IMR-90 (cell line): ENCODE data around the gene PMIS2. TPM values are rescaled to one million over a fixed set of nuclear protein-coding genes. Genes with fewer than 3 reads are reported as not detected.
A peak's percentile ranks its signal among the peaks of the same experiment; 100 is the strongest.

Experiments
- ATAC-seq: fragments of 200-7000 bp; cut with Tn5 transposase; 2 replicates; pipeline ENCODE4 v1.9.1; 2020; ENCODE audit warnings: low read depth, mild to moderate bottlenecking, moderate library complexity
- BruUV-seq: library from RNA; stranded (reverse); fragments of 400-500 nt; replicated peaks from 2 replicates; lab custom pipeline; 2021; lab: Mats Ljungman, UMichigan
- CTCF ChIA-PET: fragments of 300-600 bp; formaldehyde crosslinking; extraction: SDS; loops from one replicate; lab custom pipeline; 2021; ENCODE audit warnings: antibody characterized with exemption; lab: Yijun Ruan, JAX
- POLR2A ChIA-PET: fragments of 300-600 bp; sonication (Branson Sonifier 250); formaldehyde crosslinking; loops from one replicate; lab custom pipeline; 2022; ENCODE audit warnings: antibody characterized with exemption; ENCODE audit not compliant: unreplicated experiment; lab: Charles Lee
- DNase-seq: peaks from one replicate; pipeline ENCODE4 v3.0.0; 2013
- H2AFZ ChIP-seq: replicated peaks from 2 replicates; pipeline ENCODE3; 2013; ENCODE audit warnings: low read length, mild to moderate bottlenecking; ENCODE audit not compliant: poor library complexity
- H2AK5ac ChIP-seq: 2 replicates; pipeline ENCODE4 v1.6.1; 2013; ENCODE audit warnings: low read depth, low read length, inconsistent platforms
- H2AK9ac ChIP-seq: replicated peaks from 2 replicates; pipeline ENCODE3; 2013; ENCODE audit warnings: mild to moderate bottlenecking, low read depth, low read length, moderate library complexity; ENCODE audit not compliant: poor library complexity
- H2BK120ac ChIP-seq: 2 replicates; pipeline ENCODE4 v1.6.1; 2013; ENCODE audit warnings: low read depth, low read length, inconsistent platforms
- H2BK15ac ChIP-seq: 3 replicates; pipeline ENCODE4 v1.6.1; 2013; ENCODE audit warnings: low read depth, low read length, inconsistent platforms
- H2BK20ac ChIP-seq: 2 replicates; pipeline ENCODE4 v1.6.1; 2013; ENCODE audit warnings: low read depth, mild to moderate bottlenecking, inconsistent platforms, low read length, moderate library complexity
- H2BK5ac ChIP-seq: 2 replicates; pipeline ENCODE4 v1.6.1; 2013; ENCODE audit warnings: mild to moderate bottlenecking, low read depth, low read length, inconsistent platforms; ENCODE audit not compliant: poor library complexity, severe bottlenecking
- H3K14ac ChIP-seq: replicated peaks from 2 replicates; pipeline ENCODE4 v1.6.1; 2013; ENCODE audit warnings: low read depth, low read length, inconsistent platforms
- H3K18ac ChIP-seq: 2 replicates; pipeline ENCODE4 v1.6.1; 2013; ENCODE audit warnings: low read depth, low read length, control low read depth
- H3K23ac ChIP-seq: 2 replicates; pipeline ENCODE4 v1.6.1; 2013; ENCODE audit warnings: low read depth, low read length, inconsistent platforms
- H3K27ac ChIP-seq: 2 replicates; pipeline ENCODE4 v1.5.1; 2013; ENCODE audit warnings: mild to moderate bottlenecking, control low read depth, low read length; ENCODE audit not compliant: insufficient read depth
- H3K27me3 ChIP-seq: 2 replicates; pipeline ENCODE4 v1.6.1; 2013; ENCODE audit warnings: low read length; ENCODE audit not compliant: control insufficient read depth, insufficient read depth
- H3K36me3 ChIP-seq: 2 replicates; pipeline ENCODE4 v1.6.1; 2013; ENCODE audit warnings: low read length, mixed read lengths; ENCODE audit not compliant: control insufficient read depth, insufficient read depth
- H3K4ac ChIP-seq: 2 replicates; pipeline ENCODE4 v1.6.1; 2013; ENCODE audit warnings: low read depth, low read length, inconsistent platforms
- H3K4me1 ChIP-seq: 2 replicates; pipeline ENCODE4 v1.6.1; 2013; ENCODE audit warnings: low read length, mixed read lengths; ENCODE audit not compliant: control insufficient read depth, insufficient read depth
- H3K4me2 ChIP-seq: 2 replicates; pipeline ENCODE4 v1.6.1; 2013; ENCODE audit warnings: low read depth, mild to moderate bottlenecking, control low read depth, low read length, moderate library complexity
- H3K4me3 ChIP-seq: 2 replicates; pipeline ENCODE4 v1.5.1; 2013; ENCODE audit warnings: low read depth, mild to moderate bottlenecking, control low read depth, low read length, moderate library complexity; ENCODE audit not compliant: insufficient read depth
- H3K56ac ChIP-seq: 2 replicates; pipeline ENCODE4 v1.6.1; 2013; ENCODE audit warnings: low read length, inconsistent platforms; ENCODE audit not compliant: insufficient read depth; ENCODE audit errors: extremely low read depth
- H3K79me1 ChIP-seq, 2 experiments: 2 replicates each; pipeline ENCODE4 v1.6.1; 2013; ENCODE audit warnings: low read length in 2 of 2, inconsistent platforms in 1 of 2, low read depth in 1 of 2
- H3K9ac ChIP-seq: 2 replicates; pipeline ENCODE4 v1.6.1; 2013; ENCODE audit warnings: low read depth, low read length, control low read depth
- H3K9me1 ChIP-seq: 2 replicates; pipeline ENCODE4 v1.6.1; 2013; ENCODE audit warnings: low read length, inconsistent platforms; ENCODE audit not compliant: insufficient read depth
- H3K9me3 ChIP-seq: 2 replicates; pipeline ENCODE4 v1.6.1; 2013; ENCODE audit warnings: low read length; ENCODE audit not compliant: control insufficient read depth, insufficient read depth
- H4K20me1 ChIP-seq: 2 replicates; pipeline ENCODE4 v1.6.1; 2013; ENCODE audit warnings: low read length, inconsistent platforms; ENCODE audit not compliant: insufficient read depth
- H4K5ac ChIP-seq: 2 replicates; pipeline ENCODE4 v1.6.1; 2013; ENCODE audit warnings: mild to moderate bottlenecking, low read depth, low read length, control low read depth
- H4K8ac ChIP-seq, 2 experiments: 2 replicates each; pipeline ENCODE4 v1.6.1; 2013; ENCODE audit warnings: low read depth in 2 of 2, low read length in 2 of 2, control low read depth in 1 of 2, inconsistent platforms in 1 of 2
- H4K91ac ChIP-seq: 2 replicates; pipeline ENCODE4 v1.6.1; 2013; ENCODE audit warnings: low read depth, low read length, inconsistent platforms; ENCODE audit not compliant: insufficient read depth
- BHLHE40 ChIP-seq: fragments of 150-350 bp; IDR thresholded peaks from 2 replicates; pipeline ENCODE4 v1.6.1; 2016; ENCODE audit warnings: mild to moderate bottlenecking, low read depth, low read length
- CEBPB ChIP-seq: IDR thresholded peaks from 2 replicates; pipeline ENCODE4 v1.6.1; 2012; ENCODE audit warnings: low read depth, low read length, improper control_type of control experiment
- ELK1 ChIP-seq: fragments of 150-350 bp; IDR thresholded peaks from 2 replicates; pipeline ENCODE4 v1.6.1; 2016; ENCODE audit warnings: low read depth, mild to moderate bottlenecking, low read length, moderate library complexity, borderline replicate concordance
- FOS ChIP-seq: fragments of 150-350 bp; IDR thresholded peaks from 2 replicates; pipeline ENCODE4 v1.6.1; 2016; ENCODE audit warnings: low read depth, low read length
- MAFK ChIP-seq: IDR thresholded peaks from 2 replicates; pipeline ENCODE4 v1.6.1; 2012; ENCODE audit warnings: low read depth, low read length, improper control_type of control experiment
- MAZ ChIP-seq: IDR thresholded peaks from 2 replicates; pipeline ENCODE4 v1.6.1; 2012; ENCODE audit warnings: low read depth, mild to moderate bottlenecking, low read length, improper control_type of control experiment, moderate library complexity, borderline replicate concordance
- NFE2L2 ChIP-seq: fragments of 150-350 bp; IDR thresholded peaks from 2 replicates; pipeline ENCODE4 v1.6.1; 2016; ENCODE audit warnings: low read depth, mild to moderate bottlenecking, low read length
- POLR2A ChIP-seq: IDR thresholded peaks from 2 replicates; pipeline ENCODE4 v1.6.1; 2012; ENCODE audit warnings: mild to moderate bottlenecking, low read depth, low read length
- RAD21 ChIP-seq: IDR thresholded peaks from 2 replicates; pipeline ENCODE4 v1.6.1; 2012; ENCODE audit warnings: low read length, improper control_type of control experiment
- RCOR1 ChIP-seq: IDR thresholded peaks from 2 replicates; pipeline ENCODE4 v1.6.1; 2012; ENCODE audit warnings: mild to moderate bottlenecking, low read length, improper control_type of control experiment; ENCODE audit not compliant: insufficient replicate concordance
- RFX5 ChIP-seq: IDR thresholded peaks from 2 replicates; pipeline ENCODE4 v1.8.0; 2012; ENCODE audit warnings: low read depth, mild to moderate bottlenecking, low read length, moderate library complexity
- SMC3 ChIP-seq: fragments of 150-350 bp; IDR thresholded peaks from 2 replicates; pipeline ENCODE4 v1.6.1; 2016; ENCODE audit warnings: low read depth, mild to moderate bottlenecking, antibody characterized with exemption, low read length, moderate library complexity
- USF2 ChIP-seq: fragments of 150-350 bp; IDR thresholded peaks from 2 replicates; pipeline ENCODE4 v1.6.1; 2017; ENCODE audit warnings: mild to moderate bottlenecking, antibody characterized with exemption, low read length, low read depth
- WGBS, 2 experiments: methylation state at CpG; one replicate each; pipeline versions ENCODE4 v1.1.5 to v1.1.7; 2013; ENCODE audit warnings: missing lambda C conversion rate in 2 of 2; ENCODE audit not compliant: insufficient read length in 1 of 2; ENCODE audit errors: extremely low coverage in 2 of 2; 5-methylcytosine and 5-hydroxymethylcytosine counted together
- dilution Hi-C: fragments of 300-500 bp; cut with HindIII; formaldehyde crosslinking; loops from one replicate; pipeline ENCODE4 v1.14.3; 2018; ENCODE audit warnings: low sequenced_read_pairs; ENCODE audit not compliant: unreplicated experiment
- in situ Hi-C: fragments of 300-500 bp; cut with MboI; formaldehyde crosslinking; loops from 3 replicates; pipeline ENCODE4 v1.14.3; 2019; ENCODE audit warnings: low sequenced_read_pairs, inconsistent platforms, mixed read lengths
- intact Hi-C: fragments of 100-400 bp; cut with micrococcal nuclease; formaldehyde crosslinking; loops from 2 replicates; pipeline ENCODE4 v1.10.0; 2022
- polyA plus RNA-seq, 3 experiments: library from polyadenylated mRNA; depleted of rRNA; stranded (reverse); fragments of >200 nt; gene quantifications; 2 replicates each; pipeline ENCODE4 v1.2.3, GENCODE V29; 2012; ENCODE audit warnings: low replicate concordance in 1 of 3
- total RNA-seq: library from RNA; depleted of rRNA; stranded (reverse); fragments of >200 nt; gene quantifications from 2 replicates; pipeline ENCODE4 v1.2.3, GENCODE V29; 2012
- TF ChIP-seq, protein P1 (sequence below): conservative IDR thresholded peaks from 2 replicates; pipeline ENCODE4 v1.5.1; 2012; ENCODE audit warnings: mild to moderate bottlenecking, low read depth, low read length, improper control_type of control experiment

The PMIS2 gene
- total and polyA plus RNA-seq, 2 of the 4 experiments (the other 2 are of a cell fraction) = not detected

DNA sequence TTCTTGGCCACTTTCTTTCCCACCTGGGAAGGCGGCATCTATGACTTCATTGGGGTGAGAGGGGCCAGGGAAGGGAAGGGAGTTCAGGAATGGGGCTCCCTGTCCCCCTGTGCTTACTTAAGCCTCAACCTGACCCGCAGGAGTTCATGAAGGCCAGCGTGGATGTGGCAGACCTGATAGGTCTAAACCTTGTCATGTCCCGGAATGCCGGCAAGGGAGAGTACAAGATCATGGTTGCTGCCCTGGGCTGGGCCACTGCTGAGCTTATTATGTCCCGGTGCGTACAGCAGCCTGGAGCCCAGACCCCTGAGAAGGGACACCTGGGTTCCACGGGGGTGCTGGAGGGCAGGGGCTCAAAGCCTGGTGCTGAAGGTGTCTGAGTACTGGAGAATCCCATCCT, 39.4 kb upstream of the PMIS2 start:
- H2AK9ac ChIP-seq = peak overlapping the region; percentile 93
- no peak for ATAC-seq
- BruUV-seq = no TSS peak
- peak overlapping the region; percentile 75 for H3K4me2 ChIP-seq
- no peak overlapping the region for H3K23ac ChIP-seq
- peak overlapping the region; percentile 79 for H3K9ac ChIP-seq
- H4K8ac ChIP-seq = peak overlapping the region in 1 of 2 experiments; percentile 97; a peak in 1 of 4 replicates
- 0 out of 2 replicates have a peak, but pooled peaks cover 7% of the 10 kb centered on the region for H4K20me1 ChIP-seq
- no peak overlapping the region for H3K56ac ChIP-seq
- CTCF ChIA-PET = no interaction called here
- DNase-seq = no peak
- no peak overlapping the region for H2BK15ac ChIP-seq
- no peak overlapping the region for H4K91ac ChIP-seq
- peak overlapping the region; percentile 56; the same call in 1 of the 2 replicates for H3K4ac ChIP-seq
- H2AFZ ChIP-seq = no peak overlapping the region
- in situ Hi-C loops = loop anchor here (5.0 kb wide), 1 partner anchor 171 kb away; the partner anchor contains the start of gene KMT2B
- H3K79me1 ChIP-seq = peaks cover 31 to 49% of the 10 kb centered on the region in 2 experiments
- H3K9me3 ChIP-seq = no peaks in the 10 kb centered on the region
- H3K36me3 ChIP-seq = peaks cover 6% of the 10 kb centered on the region; the same call in 1 of the 2 replicates
- no peak overlapping the region for H2BK20ac ChIP-seq
- no peak for TF ChIP-seq RFX5
- TF ChIP-seq ELK1 = no peak
- TF ChIP-seq MAZ = no peak
- TF ChIP-seq, protein P1, sequence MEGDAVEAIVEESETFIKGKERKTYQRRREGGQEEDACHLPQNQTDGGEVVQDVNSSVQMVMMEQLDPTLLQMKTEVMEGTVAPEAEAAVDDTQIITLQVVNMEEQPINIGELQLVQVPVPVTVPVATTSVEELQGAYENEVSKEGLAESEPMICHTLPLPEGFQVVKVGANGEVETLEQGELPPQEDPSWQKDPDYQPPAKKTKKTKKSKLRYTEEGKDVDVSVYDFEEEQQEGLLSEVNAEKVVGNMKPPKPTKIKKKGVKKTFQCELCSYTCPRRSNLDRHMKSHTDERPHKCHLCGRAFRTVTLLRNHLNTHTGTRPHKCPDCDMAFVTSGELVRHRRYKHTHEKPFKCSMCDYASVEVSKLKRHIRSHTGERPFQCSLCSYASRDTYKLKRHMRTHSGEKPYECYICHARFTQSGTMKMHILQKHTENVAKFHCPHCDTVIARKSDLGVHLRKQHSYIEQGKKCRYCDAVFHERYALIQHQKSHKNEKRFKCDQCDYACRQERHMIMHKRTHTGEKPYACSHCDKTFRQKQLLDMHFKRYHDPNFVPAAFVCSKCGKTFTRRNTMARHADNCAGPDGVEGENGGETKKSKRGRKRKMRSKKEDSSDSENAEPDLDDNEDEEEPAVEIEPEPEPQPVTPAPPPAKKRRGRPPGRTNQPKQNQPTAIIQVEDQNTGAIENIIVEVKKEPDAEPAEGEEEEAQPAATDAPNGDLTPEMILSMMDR = no peak
- TF ChIP-seq NFE2L2 = no peak
- TF ChIP-seq RCOR1 = no peak
- TF ChIP-seq CEBPB = no peak
- TF ChIP-seq SMC3 = no peak
- no peak for TF ChIP-seq USF2
- no peak for TF ChIP-seq BHLHE40
- no peak for TF ChIP-seq RAD21
- TF ChIP-seq MAFK = no peak
- TF ChIP-seq POLR2A = no peak
- TF ChIP-seq FOS = no peak
- peaks cover 9% of the 10 kb centered on the region; the same call in 1 of the 2 replicates for H3K9me1 ChIP-seq
- H2AK5ac ChIP-seq = peak overlapping the region; percentile 68; the same call in 1 of the 2 replicates
- no peak overlapping the region for H2BK5ac ChIP-seq
- intact Hi-C loops = loop anchor here (5.0 kb wide), 2 partner anchors 81 to 156 kb away; partner anchors contain the start of genes RBM42 and ZBTB32
- H4K5ac ChIP-seq = no peak overlapping the region
- WGBS, 2 experiments = 100% methylated on average over 2 of the region's 8 CpGs; no CpG with 5 or more reads in 1 of the 2 experiments
- dilution Hi-C loops = no loop called here
- H3K27ac ChIP-seq = no peak overlapping the region
- no peaks in the 10 kb centered on the region for H3K27me3 ChIP-seq
- 0 out of 2 replicates have a peak overlapping the region, but pooled peaks have one; percentile 52 for H3K14ac ChIP-seq
- H3K4me1 ChIP-seq = peaks cover 8% of the 10 kb centered on the region
- POLR2A ChIA-PET = no interaction called here
- peak overlapping the region; percentile 91; the same call in 1 of the 2 replicates for H3K4me3 ChIP-seq
- no peak overlapping the region for H3K18ac ChIP-seq
- no peak overlapping the region for H2BK120ac ChIP-seq
